GM13976 (cell line): ENCODE measurements around the gene ITM2C.

Experiments
- DNase-seq: peaks from one replicate; pipeline ENCODE4 v3.0.0; 2012; ENCODE audit warnings: low spot score
- CTCF ChIP-seq: IDR thresholded peaks from 2 replicates; pipeline ENCODE4 v1.5.1; 2012; ENCODE audit warnings: borderline replicate concordance, mild to moderate bottlenecking; ENCODE audit not compliant: insufficient read depth; ENCODE audit errors: extremely low read depth, missing control alignments, control extremely low read depth
- in situ Hi-C: fragments of 300-500 bp; cut with MboI; formaldehyde crosslinking; loops from one replicate; pipeline ENCODE4 v1.12.0; 2022; ENCODE audit warnings: low sequenced_read_pairs, mixed read lengths, inconsistent platforms; ENCODE audit not compliant: unreplicated experiment

Gene ITM2C

DNA sequence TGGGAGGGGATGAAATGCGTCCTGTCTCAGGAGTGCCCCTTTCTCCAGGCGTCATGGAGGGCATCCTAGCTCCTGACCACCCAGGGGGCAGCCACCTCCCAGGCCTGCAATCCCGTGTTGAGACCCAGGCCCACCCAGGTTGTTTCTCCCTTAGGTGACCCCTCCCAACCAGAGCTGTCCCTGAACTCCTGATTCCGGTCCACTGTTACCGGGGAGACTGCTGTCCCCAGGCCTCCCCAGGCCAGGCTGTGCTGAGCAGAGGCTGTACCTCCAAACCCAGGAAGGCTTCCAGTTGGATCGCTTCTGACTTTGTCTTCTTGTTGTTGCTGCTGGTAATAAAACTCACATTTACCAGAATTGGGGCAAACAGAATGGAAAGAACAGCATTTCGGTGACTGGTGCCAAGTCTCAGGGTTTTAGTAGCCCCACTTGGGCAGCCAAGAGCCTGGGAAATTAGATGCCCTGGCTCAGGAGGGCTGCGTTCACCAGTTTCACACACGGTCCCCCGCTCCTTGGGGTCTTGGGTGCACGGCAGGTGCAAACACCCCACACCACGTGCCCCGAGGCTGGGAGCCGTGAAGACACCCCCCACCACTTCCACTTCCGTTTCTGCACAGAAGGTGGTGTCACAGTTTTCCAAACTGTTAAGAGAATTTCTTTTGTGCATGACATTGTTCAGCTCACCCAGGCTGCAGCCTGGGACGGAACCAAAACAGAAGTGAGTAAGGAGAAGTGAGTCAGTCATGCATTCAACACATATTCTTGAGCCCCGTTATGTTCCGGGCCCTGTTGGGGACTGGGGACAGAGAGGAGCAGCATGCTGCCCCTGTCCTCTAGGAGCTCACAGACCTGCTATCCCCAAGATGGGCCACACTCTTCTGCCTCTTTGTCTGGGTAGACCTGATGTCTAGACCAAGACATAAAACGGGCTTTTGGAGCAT is 29.4 kb downstream of the ITM2C start:
- no peak for TF ChIP-seq CTCF
- peak; percentile 67 for DNase-seq
- in situ Hi-C loops, result no loop called here

GRCh38 chr2:230895536-230896345 is 31.0 kb downstream of the ITM2C start:
- in situ Hi-C loops, result no loop called here
- no peak for TF ChIP-seq CTCF
- DNase-seq, result no peak

DNA sequence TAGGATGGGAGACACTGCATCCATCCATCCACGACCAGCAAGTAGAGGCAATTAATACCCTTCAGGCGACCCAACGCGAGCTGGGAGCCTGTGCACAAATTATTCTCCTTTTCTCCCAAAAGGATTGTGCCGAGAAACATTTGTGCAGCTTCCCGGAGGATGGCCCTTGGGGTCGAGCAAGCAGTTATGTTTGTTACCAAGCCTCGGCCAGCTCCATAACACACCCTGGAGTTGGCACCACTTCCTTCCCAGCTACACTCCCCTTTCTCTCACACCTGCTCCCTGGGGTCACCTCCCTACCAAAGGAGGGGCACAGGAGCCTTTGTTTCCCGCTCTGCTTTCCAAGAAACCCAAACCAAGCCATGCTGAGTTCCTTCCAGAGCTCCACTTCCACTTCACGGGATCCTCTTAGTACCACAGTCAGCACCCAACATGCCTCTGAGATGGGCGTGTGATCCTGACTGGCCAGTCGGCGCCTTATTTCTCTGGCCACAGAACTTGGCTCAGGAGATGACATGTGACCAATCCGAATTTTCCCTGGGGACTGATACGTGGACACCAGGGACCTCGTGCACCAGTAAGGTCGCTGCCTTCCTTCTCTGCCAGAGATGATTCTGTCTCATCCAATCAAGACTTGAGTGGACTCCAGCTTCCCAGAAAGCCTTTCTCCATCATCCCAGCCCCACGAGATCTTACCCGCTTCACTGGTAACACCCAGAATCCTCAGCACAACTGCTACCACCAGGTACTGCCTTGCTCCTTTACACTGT is 31.8 kb downstream of the ITM2C start:
- DNase-seq, result no peak
- in situ Hi-C loops, result no loop called here
- TF ChIP-seq CTCF, result no peak

- no peak for DNase-seq
- in situ Hi-C loops, result no loop called here
Observed at GRCh38 chr2:230898016-230898712, 33.4 kb downstream of the ITM2C start.

GRCh38 chr2:230898713-230899091 is 34.0 kb downstream of the ITM2C start:
- DNase-seq, result no peak
- TF ChIP-seq CTCF, result no peak
- in situ Hi-C loops, result no loop called here

More at GRCh38 chr2:230898016-230898712, 33.4 kb downstream of the ITM2C start:
- TF ChIP-seq CTCF, result no peak
